OCI-LY7 (cell line): Measurements from ENCODE around the gene SPRN. TPM values are rescaled to one million over a fixed set of nuclear protein-coding genes. Genes with fewer than 3 reads are reported as not detected.

Source experiments
- BruUV-seq: library from RNA; stranded (reverse); fragments of 400-500 nt; replicated peaks from 2 replicates; lab custom pipeline; 2021; lab: Mats Ljungman, UMichigan
- CTCF ChIA-PET: fragments of 300-600 bp; sonication (Branson Sonifier 250); formaldehyde crosslinking; loops from one replicate; lab custom pipeline; 2022; ENCODE audit warnings: antibody characterized with exemption; ENCODE audit not compliant: unreplicated experiment; lab: Charles Lee
- POLR2A ChIA-PET: fragments of 300-600 bp; sonication (Branson Sonifier 250); formaldehyde crosslinking; loops from one replicate; lab custom pipeline; 2022; ENCODE audit warnings: antibody characterized with exemption; lab: Charles Lee
- DNase-seq: peaks from one replicate; pipeline ENCODE4 v3.0.0-alpha.2; 2015; ENCODE audit warnings: low spot score
- H2AFZ ChIP-seq: fragments of 200-600 bp; sonication (generic), shearing (Covaris generic); 2 replicates; pipeline ENCODE4 v1.6.1; 2014; ENCODE audit warnings: mild to moderate bottlenecking, antibody characterized with exemption, low read length, moderate library complexity
- H3K27ac ChIP-seq: fragments of 200-600 bp; sonication (generic); 2 replicates; pipeline ENCODE4 v1.5.1; 2014; ENCODE audit warnings: mixed run types, low read depth, mild to moderate bottlenecking, moderate library complexity, low read length, inconsistent platforms; ENCODE audit not compliant: poor library complexity, severe bottlenecking
- H3K36me3 ChIP-seq: fragments of 200-600 bp; sonication (generic); 2 replicates; pipeline ENCODE4 v1.6.1; 2014; ENCODE audit warnings: mild to moderate bottlenecking, antibody characterized with exemption, low read length, moderate library complexity, mixed read lengths; ENCODE audit not compliant: insufficient read depth
- H3K4me1 ChIP-seq: fragments of 200-600 bp; sonication (generic); 2 replicates; pipeline ENCODE4 v1.5.1; 2014; ENCODE audit warnings: mild to moderate bottlenecking, low read length; ENCODE audit not compliant: insufficient read depth, poor library complexity, severe bottlenecking
- H3K4me2 ChIP-seq: fragments of 200-600 bp; sonication (generic); 2 replicates; pipeline ENCODE4 v1.6.1; 2014; ENCODE audit warnings: mild to moderate bottlenecking, low read length
- H3K4me3 ChIP-seq: fragments of 200-600 bp; sonication (generic); 2 replicates; pipeline ENCODE4 v1.5.1; 2014; ENCODE audit warnings: mild to moderate bottlenecking, low read depth, low read length; ENCODE audit not compliant: poor library complexity, severe bottlenecking
- H3K79me2 ChIP-seq: fragments of 200-600 bp; sonication (generic); 2 replicates; pipeline ENCODE4 v1.6.1; 2016; ENCODE audit warnings: low read depth, mild to moderate bottlenecking, low read length, moderate library complexity, mixed read lengths; ENCODE audit not compliant: insufficient read depth
- H3K9me2 ChIP-seq: fragments of 200-600 bp; sonication (generic); 2 replicates; pipeline ENCODE4 v1.6.1; 2016; ENCODE audit warnings: mild to moderate bottlenecking, low read length, mixed read lengths; ENCODE audit not compliant: insufficient read depth
- H3K9me3 ChIP-seq: fragments of 200-600 bp; sonication (generic); 2 replicates; pipeline ENCODE4 v1.6.1; 2014; ENCODE audit warnings: mild to moderate bottlenecking, mixed run types, low read length, mixed read lengths
- H4K20me1 ChIP-seq: fragments of 200-600 bp; sonication (generic); 2 replicates; pipeline ENCODE4 v1.6.1; 2014; ENCODE audit warnings: mild to moderate bottlenecking, antibody characterized with exemption, low read length, moderate library complexity, mixed read lengths; ENCODE audit not compliant: insufficient read depth
- CTCF ChIP-seq: fragments of 200-600 bp; sonication (generic); conservative IDR thresholded peaks from 2 replicates; pipeline ENCODE4 v1.5.1; 2014; ENCODE audit warnings: mild to moderate bottlenecking, antibody characterized with exemption, low read length, moderate library complexity, mixed read lengths
- EZH2phosphoT487 ChIP-seq: fragments of 200-600 bp; sonication (generic); IDR thresholded peaks from 2 replicates; pipeline ENCODE4 v1.6.1; 2018; ENCODE audit warnings: low read depth, borderline replicate concordance, mild to moderate bottlenecking, mixed run types, antibody characterized with exemption, low read length, moderate library complexity, mixed read lengths
- intact Hi-C: fragments of 100-400 bp; cut with micrococcal nuclease; formaldehyde crosslinking; loops from one replicate; pipeline ENCODE4 v1.10.0; 2022; ENCODE audit not compliant: unreplicated experiment
- total RNA-seq, 2 experiments: library from RNA; depleted of rRNA in 1 of 2; stranded (reverse); fragments of >200 nt in 1 of 2; shearing (Covaris generic) in 1 of 2; gene quantifications; 2 replicates each; pipeline ENCODE4 v1.2.3, GENCODE V29; 2014 to 2022

The SPRN gene
- total RNA-seq, 2 experiments from 2014 or later = not detected

- Histone ChIP-seq H3K9me2 (no peaks in the 10 kb centered on the region), H3K4me2 (peak overlapping the region; percentile 69; the same call in 1 of the 2 replicates), H3K4me1 (peaks cover 22% of the 10 kb centered on the region), H4K20me1 (no peaks in the 10 kb centered on the region), H2AFZ (no peak overlapping the region), H3K79me2 (no peaks in the 10 kb centered on the region), H3K36me3 (no peaks in the 10 kb centered on the region), H3K27ac (no peak overlapping the region), H3K4me3 (no peak overlapping the region), H3K9me3 (no peaks in the 10 kb centered on the region)
- POLR2A ChIA-PET = no interaction called here
- BruUV-seq = no TSS peak
- TF ChIP-seq CTCF = no peak
- TF ChIP-seq EZH2phosphoT487 = no peak
- intact Hi-C loops = no loop called here
- no peak for DNase-seq
- CTCF ChIA-PET = no interaction called here
Measured at GRCh38 chr10:133379801-133380666, 44.4 kb downstream of the SPRN start.

- peak; percentile 43 for DNase-seq
- H4K20me1 ChIP-seq = no peaks in the 10 kb centered on the region
- intact Hi-C loops = no loop called here
- peak within 1 kb of the TSS; percentile 67 for H3K4me3 ChIP-seq
- no peaks in the 10 kb centered on the region for H3K9me3 ChIP-seq
- no peaks in the 10 kb centered on the region for H3K36me3 ChIP-seq
- no TSS peak for BruUV-seq
- H3K79me2 ChIP-seq = no peaks in the 10 kb centered on the region
- H3K4me1 ChIP-seq = peaks cover 23% of the 10 kb centered on the region
- H2AFZ ChIP-seq = peak within 1 kb of the TSS; percentile 80
- TF ChIP-seq CTCF = no peak
- no peak for TF ChIP-seq EZH2phosphoT487
- peak within 1 kb of the TSS; percentile 98 for H3K4me2 ChIP-seq
- CTCF ChIA-PET = interaction anchor here (0.6 kb wide), 1 partner anchor 11 kb away, joined by 3 read pairs; no protein-coding TSS in a partner anchor
- no peak within 1 kb of the TSS for H3K27ac ChIP-seq
- POLR2A ChIA-PET = no interaction called here
- no peaks in the 10 kb centered on the region for H3K9me2 ChIP-seq
Measured at GRCh38 chr10:133379152-133379800, 45.1 kb downstream of the SPRN start, which contains the start of gene PAOX. TSS of gene PAOX (plus strand) at chr10:133379262. CDS start at chr10:133379317, 55 bp downstream.
